ENCODE measurements around the gene TMEM156. TPM values are rescaled to one million over a fixed set of nuclear protein-coding genes. Genes with fewer than 3 reads are reported as not detected.

Gene TMEM156
- total RNA-seq, 1 experiment from 2014 or later, result 14.1 TPM

DNA sequence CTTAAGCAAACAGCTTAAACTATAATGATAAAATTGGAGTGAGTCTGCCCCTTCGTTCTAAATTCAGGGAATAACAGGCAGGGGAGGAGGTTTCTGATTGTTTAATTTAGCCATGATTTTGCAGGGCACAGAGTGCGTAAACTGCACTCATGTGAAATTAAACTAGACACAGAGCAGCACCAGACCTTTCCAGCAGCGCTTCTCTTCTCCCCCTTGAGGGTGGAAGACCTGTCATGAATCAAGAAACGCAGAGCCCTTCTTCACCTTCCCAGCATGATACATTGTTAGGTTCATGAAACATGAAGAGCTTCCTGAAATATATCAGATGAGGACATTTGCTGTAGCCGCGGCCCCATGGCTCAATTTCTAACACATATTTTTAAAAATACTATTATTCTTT, 101.5 kb downstream of the TMEM156 start:
- CTCF ChIA-PET, result no interaction called here

DNA sequence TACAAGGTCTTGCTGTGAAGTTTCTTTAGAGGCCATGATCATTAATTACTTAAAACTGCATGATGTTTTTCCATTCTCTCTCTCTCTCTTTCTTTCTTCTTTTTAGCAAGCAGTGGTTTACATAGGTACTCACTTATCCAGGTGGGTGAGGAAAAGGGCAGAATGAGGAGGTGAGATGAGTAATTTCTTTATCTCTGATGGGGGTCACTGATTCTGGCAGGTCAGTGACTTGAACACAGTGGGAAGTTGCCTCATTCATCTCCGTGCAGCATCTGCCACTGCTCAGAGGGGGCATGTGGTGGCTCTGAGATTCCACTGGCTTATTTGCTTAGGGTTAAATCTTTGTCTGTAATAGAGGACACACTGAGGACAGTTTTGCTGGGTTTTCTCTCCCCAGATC, 102.0 kb downstream of the TMEM156 start:
- Mint-ChIP-seq H3K36me3 (ENCODE audit: insufficient read depth, unreplicated experiment) (peaks cover 17% of the 10 kb centered on the region), H3K4me3 (ENCODE audit: low read depth, unreplicated experiment) (no peak overlapping the region), H3K9me3 (ENCODE audit: low read depth, unreplicated experiment) (no peaks in the 10 kb centered on the region), H3K27ac (ENCODE audit: unreplicated experiment) (no peak overlapping the region), H3K4me1 (ENCODE audit: low read depth, unreplicated experiment) (no peaks in the 10 kb centered on the region), H3K27me3 (ENCODE audit: unreplicated experiment) (no peaks in the 10 kb centered on the region)
- no peak for DNase-seq
- BruUV-seq (replicated peaks), result no TSS peak
- CTCF ChIA-PET, result interaction anchor here (0.5 kb wide), 1 partner anchor 576 kb away, joined by 8 read pairs; no protein-coding TSS in a partner anchor
- intact Hi-C loops (cut with micrococcal nuclease; ENCODE audit: unreplicated experiment), result no loop called here
- TF ChIP-seq, protein P1, sequence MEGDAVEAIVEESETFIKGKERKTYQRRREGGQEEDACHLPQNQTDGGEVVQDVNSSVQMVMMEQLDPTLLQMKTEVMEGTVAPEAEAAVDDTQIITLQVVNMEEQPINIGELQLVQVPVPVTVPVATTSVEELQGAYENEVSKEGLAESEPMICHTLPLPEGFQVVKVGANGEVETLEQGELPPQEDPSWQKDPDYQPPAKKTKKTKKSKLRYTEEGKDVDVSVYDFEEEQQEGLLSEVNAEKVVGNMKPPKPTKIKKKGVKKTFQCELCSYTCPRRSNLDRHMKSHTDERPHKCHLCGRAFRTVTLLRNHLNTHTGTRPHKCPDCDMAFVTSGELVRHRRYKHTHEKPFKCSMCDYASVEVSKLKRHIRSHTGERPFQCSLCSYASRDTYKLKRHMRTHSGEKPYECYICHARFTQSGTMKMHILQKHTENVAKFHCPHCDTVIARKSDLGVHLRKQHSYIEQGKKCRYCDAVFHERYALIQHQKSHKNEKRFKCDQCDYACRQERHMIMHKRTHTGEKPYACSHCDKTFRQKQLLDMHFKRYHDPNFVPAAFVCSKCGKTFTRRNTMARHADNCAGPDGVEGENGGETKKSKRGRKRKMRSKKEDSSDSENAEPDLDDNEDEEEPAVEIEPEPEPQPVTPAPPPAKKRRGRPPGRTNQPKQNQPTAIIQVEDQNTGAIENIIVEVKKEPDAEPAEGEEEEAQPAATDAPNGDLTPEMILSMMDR (IDR thresholded peaks at IDR 0.05; ENCODE audit: unreplicated experiment), result no peak

More for the DNA sequence above, 101.5 kb downstream of the TMEM156 start:
- no TSS peak for BruUV-seq (replicated peaks)
- intact Hi-C loops (cut with micrococcal nuclease; ENCODE audit: unreplicated experiment), result no loop called here
- no peaks in the 10 kb centered on the region for H3K27me3 Mint-ChIP-seq (ENCODE audit: unreplicated experiment)
- no peaks in the 10 kb centered on the region for H3K4me1 Mint-ChIP-seq (ENCODE audit: low read depth, unreplicated experiment)
- TF ChIP-seq, protein P1 (IDR thresholded peaks at IDR 0.05; ENCODE audit: unreplicated experiment), result no peak
- no peak overlapping the region for H3K27ac Mint-ChIP-seq (ENCODE audit: unreplicated experiment)
- H3K4me3 Mint-ChIP-seq (ENCODE audit: low read depth, unreplicated experiment), result no peak overlapping the region
- H3K9me3 Mint-ChIP-seq (ENCODE audit: low read depth, unreplicated experiment), result no peaks in the 10 kb centered on the region
- peaks cover 17% of the 10 kb centered on the region for H3K36me3 Mint-ChIP-seq (ENCODE audit: insufficient read depth, unreplicated experiment)
- DNase-seq, result no peak

DNA sequence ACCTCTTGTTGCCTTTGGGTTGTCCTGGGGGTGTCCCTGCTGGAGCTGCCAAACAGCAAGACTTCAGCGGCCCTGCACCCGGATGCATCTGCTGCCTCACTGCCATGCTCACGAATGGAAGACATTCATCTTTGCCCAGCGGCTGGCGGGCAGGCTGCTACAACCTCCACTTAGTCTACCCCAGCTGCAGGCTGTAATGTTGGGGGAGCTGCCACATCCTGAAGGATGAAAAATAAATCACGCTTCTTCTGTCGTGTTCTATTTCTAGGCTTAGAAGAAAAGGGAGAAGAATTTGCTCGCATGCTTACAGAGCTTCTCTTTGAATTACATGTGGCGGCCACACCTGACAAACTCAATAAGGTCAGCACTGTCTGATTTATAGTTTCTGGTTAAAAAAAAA, 103.2 kb downstream of the TMEM156 start:
- H3K27me3 Mint-ChIP-seq (ENCODE audit: unreplicated experiment), result no peaks in the 10 kb centered on the region
- no peak overlapping the region for H3K4me3 Mint-ChIP-seq (ENCODE audit: low read depth, unreplicated experiment)
- no peaks in the 10 kb centered on the region for H3K4me1 Mint-ChIP-seq (ENCODE audit: low read depth, unreplicated experiment)
- H3K36me3 Mint-ChIP-seq (ENCODE audit: insufficient read depth, unreplicated experiment), result peaks cover 17% of the 10 kb centered on the region
- no peak for DNase-seq
- no peaks in the 10 kb centered on the region for H3K9me3 Mint-ChIP-seq (ENCODE audit: low read depth, unreplicated experiment)
- CTCF ChIA-PET, result no interaction called here
- BruUV-seq (replicated peaks), result no TSS peak
- intact Hi-C loops (cut with micrococcal nuclease; ENCODE audit: unreplicated experiment), result no loop called here
- H3K27ac Mint-ChIP-seq (ENCODE audit: unreplicated experiment), result no peak overlapping the region
- TF ChIP-seq, protein P1 (IDR thresholded peaks at IDR 0.05; ENCODE audit: unreplicated experiment), result no peak

DNA sequence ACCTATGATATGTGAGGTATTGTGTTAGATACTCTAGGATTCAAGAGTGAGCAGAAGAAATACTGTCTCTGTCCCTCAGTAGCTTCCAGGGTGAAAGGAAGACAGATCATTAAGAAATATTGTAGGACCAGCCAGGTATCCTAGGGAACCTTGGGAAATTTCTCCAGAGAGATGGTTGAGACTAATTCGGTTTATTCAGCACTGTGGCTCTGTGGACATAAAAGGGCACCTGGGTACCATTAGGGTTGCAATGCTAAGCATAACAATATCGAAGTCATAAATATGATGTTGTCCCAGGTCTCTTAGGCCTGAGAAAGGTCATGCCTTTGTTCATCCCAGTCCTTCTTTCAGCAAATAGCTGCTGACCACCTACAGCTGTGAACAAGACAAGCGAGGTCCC, 103.6 kb downstream of the TMEM156 start:
- no peaks in the 10 kb centered on the region for H3K9me3 Mint-ChIP-seq (ENCODE audit: low read depth, unreplicated experiment)
- peaks cover 17% of the 10 kb centered on the region for H3K36me3 Mint-ChIP-seq (ENCODE audit: insufficient read depth, unreplicated experiment)
- H3K27me3 Mint-ChIP-seq (ENCODE audit: unreplicated experiment), result no peaks in the 10 kb centered on the region
- intact Hi-C loops (cut with micrococcal nuclease; ENCODE audit: unreplicated experiment), result no loop called here
- DNase-seq, result no peak
- CTCF ChIA-PET, result no interaction called here
- no peaks in the 10 kb centered on the region for H3K4me1 Mint-ChIP-seq (ENCODE audit: low read depth, unreplicated experiment)
- BruUV-seq (replicated peaks), result no TSS peak
- H3K4me3 Mint-ChIP-seq (ENCODE audit: low read depth, unreplicated experiment), result no peak overlapping the region
- no peak overlapping the region for H3K27ac Mint-ChIP-seq (ENCODE audit: unreplicated experiment)
- TF ChIP-seq, protein P1 (IDR thresholded peaks at IDR 0.05; ENCODE audit: unreplicated experiment), result no peak
